HG02970 (cell line): ENCODE results near the gene TNFRSF8.

Experiments
- ATAC-seq: cut with Tn5 transposase; IDR thresholded peaks from one replicate; pipeline ENCODE4 v1.9.1; 2021; ENCODE audit warnings: mild to moderate bottlenecking, moderate library complexity, moderate number of reproducible peaks; ENCODE audit not compliant: unreplicated experiment, low FRiP score

The TNFRSF8 gene

GRCh38 chr1:12169442-12170135 lies 106.5 kb downstream of the TNFRSF8 start:
- ATAC-seq: no peak

GRCh38 chr1:12170263-12170671 lies 107.2 kb downstream of the TNFRSF8 start:
- no peak for ATAC-seq

GRCh38 chr1:12171206-12172041 lies 108.3 kb downstream of the TNFRSF8 start:
- ATAC-seq: no peak

GRCh38 chr1:12172042-12172851 lies 109.1 kb downstream of the TNFRSF8 start:
- ATAC-seq: no peak

GRCh38 chr1:12173041-12173509 lies 110.0 kb downstream of the TNFRSF8 start:
- no peak for ATAC-seq

GRCh38 chr1:12173631-12174121 lies 110.6 kb downstream of the TNFRSF8 start:
- no peak for ATAC-seq

- ATAC-seq: no peak
These were observed 112.1 kb downstream of the TNFRSF8 start for GRCh38 chr1:12174924-12175810.

GRCh38 chr1:12176298-12177118 lies 113.4 kb downstream of the TNFRSF8 start:
- no peak for ATAC-seq

GRCh38 chr1:12177156-12177998 lies 114.3 kb downstream of the TNFRSF8 start:
- no peak for ATAC-seq

GRCh38 chr1:12177999-12178441 lies 114.9 kb downstream of the TNFRSF8 start:
- ATAC-seq: no peak

GRCh38 chr1:12178511-12178910 lies 115.4 kb downstream of the TNFRSF8 start:
- ATAC-seq: no peak

- no peak for ATAC-seq
These were observed 116.0 kb downstream of the TNFRSF8 start for GRCh38 chr1:12179111-12179519.

- no peak for ATAC-seq
These were observed 116.6 kb downstream of the TNFRSF8 start for GRCh38 chr1:12179676-12180075.

- ATAC-seq: no peak
These were observed 117.2 kb downstream of the TNFRSF8 start for GRCh38 chr1:12180315-12180714.

GRCh38 chr1:12180903-12181302 lies 117.8 kb downstream of the TNFRSF8 start:
- no peak for ATAC-seq

GRCh38 chr1:12181568-12181967 lies 118.5 kb downstream of the TNFRSF8 start:
- ATAC-seq: no peak

GRCh38 chr1:12182410-12182984 lies 119.4 kb downstream of the TNFRSF8 start:
- no peak for ATAC-seq
